Body of pancreas (tissue), 4 donors: ENCODE results near the gene KIF19. TPM values are rescaled to one million over a fixed set of nuclear protein-coding genes. Genes with fewer than 3 reads are reported as not detected.

Experiments
- ATAC-seq: fragments of 150-250 bp; one replicate; pipeline ENCODE4 v1.9.1; 2016
- DNase-seq, 4 donors: peaks; one replicate each; pipeline ENCODE4 v3.0.0-alpha.2; 2019
- H3K27ac ChIP-seq, 4 donors: fragments of 200-600 bp; sonication (generic); 1 replicate in 3 of 4; 2 replicates in 1 of 4; pipeline versions ENCODE4 v1.5.1 to v1.6.1; 2016 to 2019; ENCODE audit warnings: mild to moderate bottlenecking in 1 of 4, mixed read lengths in 1 of 4, moderate library complexity in 1 of 4
- H3K27me3 ChIP-seq, 2 donors: fragments of 200-600 bp; sonication (generic); one replicate each; pipeline ENCODE4 v1.6.0; 2016; ENCODE audit warnings: mild to moderate bottlenecking in 1 of 2
- H3K36me3 ChIP-seq, 2 donors: fragments of 200-600 bp; sonication (generic); replicated peaks in 1 of 2; 2 replicates each; pipeline ENCODE4 v1.5.1; 2016; ENCODE audit warnings: low read depth in 2 of 2; ENCODE audit not compliant: insufficient read depth in 1 of 2
- H3K4me1 ChIP-seq: fragments of 200-600 bp; sonication (generic); one replicate; pipeline ENCODE4 v1.6.0; 2016
- H3K4me3 ChIP-seq, 2 donors: fragments of 200-600 bp; sonication (generic); 1 replicate in 1 of 2; 2 replicates in 1 of 2; pipeline ENCODE4 v1.5.1; 2016 to 2019
- H3K9me3 ChIP-seq, 3 donors: fragments of 200-600 bp; sonication (generic); 1 replicate in 2 of 3; 2 replicates in 1 of 3; pipeline ENCODE4 v1.5.1; 2016
- POLR2A ChIP-seq, 3 donors: fragments of 450-650 bp; IDR thresholded peaks; one replicate each; pipeline ENCODE4 v1.6.1; 2016; ENCODE audit warnings: antibody characterized with exemption in 3 of 3, mild to moderate bottlenecking in 2 of 3
- WGBS, 2 donors: methylation state at CpG; one replicate each; pipeline ENCODE4 v1.1.5; 2017; 5-methylcytosine and 5-hydroxymethylcytosine counted together
- intact Hi-C: fragments of 100-400 bp; cut with DNase I; formaldehyde crosslinking; loops from one replicate; pipeline ENCODE4 v1.15.1; 2023
- total RNA-seq, 2 donors: library from RNA; depleted of rRNA; stranded (reverse); fragments of >200 nt; gene quantifications; one replicate each; pipeline ENCODE4 v1.1.0, GENCODE V29; 2016
- TF ChIP-seq, protein P1 (sequence below), 7 experiments: fragments of 450-650 bp in 4 of 7; fragments of 200-600 bp in 3 of 7; sonication (generic) in 3 of 7; IDR thresholded peaks; one replicate each; pipeline ENCODE4 v1.5.1; 2016 to 2019; ENCODE audit warnings: antibody characterized with exemption in 7 of 7

KIF19 gene
- total RNA-seq, 2 donors from 2014 or later: 2.3 to 3.3 TPM

DNA sequence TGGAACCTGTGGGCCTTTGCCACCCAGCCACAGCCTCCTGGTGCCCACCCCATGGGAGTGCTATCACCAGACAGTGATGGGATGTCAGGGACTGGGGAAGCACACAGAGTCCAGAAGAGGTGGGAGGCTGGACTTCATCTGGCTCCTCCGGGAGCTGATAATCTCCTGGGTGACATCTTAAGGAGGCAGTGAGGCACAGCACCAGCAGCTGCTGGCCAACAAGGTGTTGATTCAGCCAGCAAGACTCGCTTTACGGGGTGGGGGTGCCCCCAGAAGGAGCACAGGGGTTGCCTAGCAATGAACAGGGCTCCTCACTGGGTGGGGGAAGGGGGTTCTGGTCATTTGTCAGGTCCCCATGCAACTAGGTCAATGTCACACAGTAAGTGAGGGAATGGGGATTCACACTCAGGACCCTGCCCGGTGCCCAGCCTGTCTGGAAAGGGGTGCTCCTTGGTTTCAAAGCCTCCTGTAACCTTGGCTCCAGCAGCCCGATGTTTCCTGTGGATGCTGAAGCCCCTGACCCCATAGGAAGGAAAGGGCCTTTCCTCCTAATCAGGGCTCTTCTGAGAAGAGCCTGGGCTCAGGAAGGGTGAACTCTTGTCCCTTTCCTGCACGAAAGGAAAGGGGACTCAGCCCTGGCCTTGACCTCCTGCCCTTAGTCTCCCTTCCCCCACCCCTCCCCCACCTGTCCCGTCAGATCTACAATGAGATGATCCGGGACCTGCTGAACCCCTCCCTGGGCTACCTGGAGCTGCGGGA, 17.7 kb downstream of the KIF19 start:
- no peak for ATAC-seq
- 37 to 40% methylated on average over 1 to 7 of the region's 9 CpGs for WGBS, 2 donors
- H3K27me3 ChIP-seq: no peaks in the 10 kb centered on the region

DNA sequence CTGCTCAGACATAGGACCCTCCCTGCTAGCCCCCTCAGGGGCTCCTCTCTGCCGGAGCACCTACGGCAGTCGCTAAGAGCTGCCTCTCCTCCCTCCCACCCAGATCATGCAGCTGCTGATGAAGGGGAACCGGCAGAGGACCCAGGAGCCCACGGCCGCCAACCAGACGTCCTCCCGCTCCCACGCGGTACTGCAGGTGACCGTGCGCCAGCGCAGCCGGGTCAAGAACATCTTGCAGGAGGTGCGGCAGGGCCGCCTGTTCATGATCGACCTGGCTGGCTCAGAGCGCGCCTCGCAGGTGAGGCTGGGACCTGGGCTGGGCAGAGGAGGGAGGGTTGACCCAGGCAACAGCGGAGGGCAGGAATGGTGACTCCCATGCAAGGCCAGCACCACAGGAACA, 18.6 kb downstream of the KIF19 start:
- Histone ChIP-seq H3K27ac (no peak overlapping the region), H3K4me1 (no peaks in the 10 kb centered on the region), H3K36me3 (no peaks in the 10 kb centered on the region), H3K27me3 (no peaks in the 10 kb centered on the region), H3K9me3 (no peaks in the 10 kb centered on the region), H3K4me3 (no peak overlapping the region)
- no peak for DNase-seq
- intact Hi-C loops: no loop called here
- 44 to 62% methylated on average over 5 to 21 of the region's 21 CpGs for WGBS, 2 donors
- ATAC-seq: no peak
- no peak for TF ChIP-seq POLR2A (IDR thresholded peaks at IDR 0.05)
- TF ChIP-seq, protein P1, sequence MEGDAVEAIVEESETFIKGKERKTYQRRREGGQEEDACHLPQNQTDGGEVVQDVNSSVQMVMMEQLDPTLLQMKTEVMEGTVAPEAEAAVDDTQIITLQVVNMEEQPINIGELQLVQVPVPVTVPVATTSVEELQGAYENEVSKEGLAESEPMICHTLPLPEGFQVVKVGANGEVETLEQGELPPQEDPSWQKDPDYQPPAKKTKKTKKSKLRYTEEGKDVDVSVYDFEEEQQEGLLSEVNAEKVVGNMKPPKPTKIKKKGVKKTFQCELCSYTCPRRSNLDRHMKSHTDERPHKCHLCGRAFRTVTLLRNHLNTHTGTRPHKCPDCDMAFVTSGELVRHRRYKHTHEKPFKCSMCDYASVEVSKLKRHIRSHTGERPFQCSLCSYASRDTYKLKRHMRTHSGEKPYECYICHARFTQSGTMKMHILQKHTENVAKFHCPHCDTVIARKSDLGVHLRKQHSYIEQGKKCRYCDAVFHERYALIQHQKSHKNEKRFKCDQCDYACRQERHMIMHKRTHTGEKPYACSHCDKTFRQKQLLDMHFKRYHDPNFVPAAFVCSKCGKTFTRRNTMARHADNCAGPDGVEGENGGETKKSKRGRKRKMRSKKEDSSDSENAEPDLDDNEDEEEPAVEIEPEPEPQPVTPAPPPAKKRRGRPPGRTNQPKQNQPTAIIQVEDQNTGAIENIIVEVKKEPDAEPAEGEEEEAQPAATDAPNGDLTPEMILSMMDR (IDR thresholded peaks at IDR 0.05): no peak

More for the DNA sequence above, 17.7 kb downstream of the KIF19 start:
- Histone ChIP-seq H3K4me3 (no peak overlapping the region), H3K27ac (no peak overlapping the region), H3K36me3 (no peaks in the 10 kb centered on the region), H3K9me3 (no peaks in the 10 kb centered on the region), H3K4me1 (no peaks in the 10 kb centered on the region)
- intact Hi-C loops: no loop called here
- no peak for DNase-seq
- no peak for TF ChIP-seq POLR2A (IDR thresholded peaks at IDR 0.05)
- TF ChIP-seq, protein P1 (IDR thresholded peaks at IDR 0.05): no peak

GRCh38 chr17:74345433-74346241, 19.6 kb downstream of the KIF19 start:
- no peak for DNase-seq
- Histone ChIP-seq H3K9me3 (no peaks in the 10 kb centered on the region), H3K27ac (no peak overlapping the region), H3K27me3 (no peaks in the 10 kb centered on the region), H3K4me1 (no peaks in the 10 kb centered on the region), H3K36me3 (no peaks in the 10 kb centered on the region), H3K4me3 (no peak overlapping the region)
- intact Hi-C loops: no loop called here
- TF ChIP-seq, protein P1 (IDR thresholded peaks at IDR 0.05): no peak
- TF ChIP-seq POLR2A (IDR thresholded peaks at IDR 0.05): no peak
- ATAC-seq: no peak
- 54 to 57% methylated on average over 7 to 13 of the region's 13 CpGs for WGBS, 2 donors

- no peaks in the 10 kb centered on the region for H3K36me3 ChIP-seq
- ATAC-seq: no peak
- intact Hi-C loops: no loop called here
- TF ChIP-seq, protein P1 (IDR thresholded peaks at IDR 0.05): no peak
- no peak for TF ChIP-seq POLR2A (IDR thresholded peaks at IDR 0.05)
- H3K9me3 ChIP-seq: no peaks in the 10 kb centered on the region
- no peak overlapping the region for H3K27ac ChIP-seq
- DNase-seq: no peak
- no peaks in the 10 kb centered on the region for H3K27me3 ChIP-seq
- WGBS, 2 donors: 73 to 78% methylated on average over 4 to 14 of the region's 14 CpGs
- no peak overlapping the region for H3K4me3 ChIP-seq
- H3K4me1 ChIP-seq: no peaks in the 10 kb centered on the region
Measured at GRCh38 chr17:74347646-74348045, 21.6 kb downstream of the KIF19 start.
